LoVo (cell line): ENCODE measurements around the gene PRG2.
A peak's percentile ranks its signal among the peaks of the same experiment; 100 is the strongest.
"Not testable (repeated sequence)": the region's sequence is repeated elsewhere in the genome, so short reads cannot be mapped to it uniquely, and the experiment has no call there.

Source experiments
- DNase-seq: peaks from one replicate; pipeline ENCODE4 v3.0.0-alpha.2; 2016; ENCODE audit warnings: low spot score

PRG2 gene

DNA sequence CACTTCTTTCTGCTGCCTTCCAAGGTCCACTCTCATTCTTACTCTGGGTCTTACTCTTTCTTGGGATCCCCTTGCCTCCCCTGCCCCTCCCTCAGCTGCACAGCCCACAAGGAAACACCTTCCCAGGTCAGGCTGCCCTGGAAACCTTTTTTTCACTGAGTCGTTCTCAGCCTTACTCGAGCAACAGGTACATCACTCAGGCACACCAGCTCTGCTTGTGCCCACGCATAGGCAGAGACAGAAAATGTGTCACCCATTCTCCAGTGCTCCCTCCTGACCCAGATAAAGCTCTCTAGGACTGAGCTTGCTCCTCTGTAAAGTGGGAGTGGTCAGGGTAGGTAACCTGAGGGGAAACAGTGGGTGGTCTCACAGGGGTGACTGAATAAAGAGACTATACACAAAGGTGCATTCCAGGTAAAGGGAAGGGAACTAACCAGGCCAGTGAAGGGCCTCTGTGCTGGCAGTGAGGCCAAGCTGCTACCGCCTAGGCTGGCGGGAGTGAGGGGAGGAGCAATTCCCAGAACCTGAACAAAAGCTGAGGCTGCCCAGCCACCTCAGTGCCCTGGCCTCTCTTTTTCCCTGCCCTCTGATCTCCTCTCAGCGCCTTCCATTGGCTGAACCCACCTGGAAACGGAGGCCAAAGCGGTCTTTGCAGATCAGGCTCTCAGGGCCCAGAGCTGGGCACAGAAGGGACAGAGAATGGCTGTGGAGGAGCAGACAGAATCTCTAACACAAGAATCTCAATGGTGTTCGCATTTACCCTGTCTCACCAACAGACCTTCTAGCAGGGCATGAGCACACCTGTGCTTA, 25.4 kb downstream of the PRG2 start:
- DNase-seq = no peak

DNA sequence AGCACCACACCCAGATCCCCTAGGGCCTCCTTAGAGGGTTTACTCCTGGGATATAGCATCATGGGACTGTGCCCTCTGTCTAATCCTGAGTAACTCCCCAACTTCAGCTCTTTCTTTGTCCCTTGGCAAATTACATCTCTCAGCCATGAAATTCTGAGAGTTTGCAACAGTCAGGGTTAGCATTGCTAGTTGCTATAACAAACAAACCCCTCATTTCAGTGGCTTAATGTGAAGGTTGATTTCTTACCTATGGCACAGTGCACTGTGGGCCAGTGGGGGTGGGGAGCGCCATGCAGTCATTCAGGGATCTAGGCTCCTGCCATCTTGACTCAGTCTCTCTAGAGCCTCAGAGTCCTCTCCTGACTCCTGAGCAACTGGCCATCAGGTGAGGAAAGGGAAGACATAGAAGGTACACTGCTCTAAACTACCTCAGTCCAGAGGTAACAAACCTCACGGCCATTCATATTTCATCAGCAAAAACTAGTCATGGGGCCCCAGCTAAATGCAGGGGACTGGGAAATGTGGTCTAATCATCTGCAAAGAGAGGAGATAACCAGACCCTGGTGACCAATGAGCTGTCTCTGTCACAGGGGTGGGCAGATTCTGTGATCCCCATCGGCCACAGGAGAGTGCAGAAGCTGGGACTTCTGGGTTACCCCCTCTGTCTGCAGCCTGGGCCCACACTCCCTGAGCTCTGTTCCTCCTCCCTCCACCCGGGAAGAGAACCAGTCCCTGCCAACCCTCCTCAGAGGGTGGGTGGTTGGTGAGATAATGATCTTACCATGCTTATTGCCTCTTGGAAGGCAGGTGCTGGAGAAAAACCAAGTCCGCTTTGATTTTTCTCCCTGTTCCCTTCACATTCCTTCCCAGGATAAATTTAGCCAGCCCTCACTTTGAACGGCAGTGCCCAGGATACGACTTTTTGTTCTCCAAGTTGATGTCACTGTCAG, 27.0 kb downstream of the PRG2 start:
- no peak for DNase-seq

DNA sequence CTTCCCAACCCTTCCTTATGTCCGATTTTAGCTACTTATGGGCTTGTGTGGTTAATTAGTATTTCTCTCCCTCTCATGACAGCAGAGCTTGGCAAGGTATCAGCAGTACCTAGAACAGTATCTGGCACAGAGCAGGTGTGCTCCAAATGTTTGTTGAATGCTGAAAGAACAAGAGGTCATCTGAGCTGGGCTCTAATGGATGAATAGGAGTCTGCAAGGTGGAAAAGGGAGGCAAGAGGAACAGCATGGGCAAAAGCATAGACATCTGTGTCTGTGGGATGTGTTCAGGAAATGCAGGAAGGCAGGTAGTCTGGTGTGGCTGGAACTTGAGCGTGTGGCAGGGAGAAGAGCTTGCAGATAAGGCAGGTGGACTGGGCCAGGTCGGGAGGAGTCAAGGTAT, 28.5 kb downstream of the PRG2 start:
- no peak for DNase-seq

DNA sequence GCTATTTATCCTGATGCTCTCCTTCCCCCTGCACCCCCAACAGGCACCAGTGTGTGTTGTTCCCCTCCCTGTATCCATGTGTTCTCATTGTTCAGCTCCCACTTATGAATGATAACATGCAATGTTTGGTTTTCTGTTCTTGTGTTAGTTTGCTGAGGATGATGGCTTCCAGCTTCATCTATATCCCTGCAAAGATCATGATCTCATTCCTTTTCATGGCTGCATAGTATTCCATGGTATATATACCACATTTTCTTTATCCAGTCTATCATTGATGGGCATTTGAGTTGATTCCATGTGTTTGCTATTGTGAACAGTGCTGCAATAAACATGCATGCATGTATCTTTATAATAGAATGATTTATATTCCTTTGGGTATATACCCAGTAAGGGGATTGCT, 29.0 kb downstream of the PRG2 start:
- DNase-seq = not testable (repeated sequence)

DNA sequence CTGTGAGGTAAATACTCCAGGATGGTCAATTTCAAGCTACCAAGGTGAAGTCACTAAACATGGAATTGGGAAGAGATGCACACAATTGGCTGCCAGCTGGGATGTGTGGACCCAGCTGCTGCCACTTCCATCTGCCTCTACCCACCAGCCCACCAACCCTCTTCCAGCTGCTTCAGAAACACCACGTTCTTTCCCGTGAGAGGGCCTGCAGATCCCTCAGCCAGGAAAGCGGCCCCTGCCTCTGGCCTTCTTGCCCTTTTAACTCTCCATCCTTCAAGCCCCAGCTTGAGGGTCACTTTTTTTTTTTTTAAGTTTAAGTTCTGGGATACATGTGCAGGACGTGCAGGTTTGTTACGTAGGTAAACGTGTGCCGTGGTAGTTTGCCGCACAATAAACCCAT, 29.5 kb downstream of the PRG2 start:
- no peak for DNase-seq

DNA sequence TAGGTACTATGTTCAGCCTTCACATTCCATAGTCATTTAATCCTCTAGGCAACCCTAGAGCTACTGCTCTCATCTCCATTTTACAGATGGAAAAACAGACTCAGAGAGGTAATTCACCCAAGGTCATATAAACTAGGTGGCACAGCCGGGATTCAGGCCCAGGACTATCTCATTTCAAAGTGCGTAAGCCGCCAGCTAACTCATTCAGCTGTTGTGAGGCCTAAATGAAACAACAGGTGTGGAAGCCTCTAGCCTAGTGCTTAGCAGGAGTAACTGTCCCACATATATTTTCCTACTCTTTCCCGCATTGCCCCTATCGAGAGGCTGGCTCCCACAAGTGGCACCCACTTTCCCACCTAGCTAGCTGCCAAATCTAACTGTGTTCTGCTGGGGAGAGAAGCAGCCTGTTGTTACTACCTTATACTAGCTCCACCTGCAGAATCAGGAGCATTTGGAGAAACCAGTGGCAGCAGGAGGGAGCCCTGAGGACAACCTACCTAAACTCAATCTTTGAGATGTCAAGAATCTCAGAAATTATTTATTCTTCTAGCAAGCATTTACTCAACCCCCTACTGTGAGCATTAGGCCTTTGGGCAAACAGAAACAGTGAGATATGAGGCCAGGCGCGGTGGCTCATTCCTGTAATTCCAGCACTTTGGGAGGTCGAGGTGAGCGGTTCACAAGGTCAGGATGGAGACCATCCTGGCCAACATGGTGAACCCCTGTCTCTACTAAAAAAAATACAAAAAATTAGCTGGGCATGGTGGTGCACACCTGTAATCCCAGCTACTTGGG, 30.4 kb downstream of the PRG2 start:
- DNase-seq = no peak

DNA sequence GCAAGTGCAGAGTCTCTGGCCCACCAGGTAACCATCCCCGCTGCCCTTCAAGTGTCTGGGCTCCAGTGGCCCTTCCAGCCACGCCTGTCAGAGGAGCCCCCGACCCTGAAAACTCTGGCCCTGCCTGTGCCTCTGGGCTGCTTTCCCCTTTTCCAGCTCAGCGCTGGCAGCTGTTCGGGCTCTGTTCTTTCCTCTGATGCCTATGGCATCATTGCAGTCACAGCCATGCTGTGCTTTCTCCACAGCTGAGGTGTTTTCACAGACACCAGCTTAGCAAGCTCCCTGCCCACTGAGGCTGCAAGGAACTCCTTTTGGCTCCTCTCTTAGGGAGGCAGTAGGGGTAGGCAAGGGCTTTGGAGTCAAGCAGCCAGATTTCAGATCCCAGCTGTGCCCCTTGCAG, 31.1 kb downstream of the PRG2 start:
- DNase-seq = no peak

DNA sequence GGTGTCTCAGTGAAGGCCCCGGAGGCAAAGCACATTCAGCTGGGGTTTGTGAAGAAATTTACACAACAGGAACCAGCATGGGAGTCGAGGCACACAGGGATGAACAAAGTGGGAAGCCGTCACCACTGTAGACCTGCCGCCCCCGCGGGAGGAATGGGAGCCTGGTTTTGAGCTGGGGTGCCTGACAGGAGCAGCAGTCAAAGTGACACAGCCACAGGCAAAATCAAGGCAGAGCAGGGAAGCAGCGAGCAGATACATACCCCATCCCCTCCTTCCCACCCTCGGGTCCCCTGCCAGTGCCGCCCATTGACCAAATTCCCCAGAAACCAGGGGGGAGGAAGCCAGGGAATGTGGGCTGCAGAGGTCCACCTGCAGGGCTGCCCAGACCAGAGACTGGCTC, 31.5 kb downstream of the PRG2 start:
- DNase-seq = no peak

DNA sequence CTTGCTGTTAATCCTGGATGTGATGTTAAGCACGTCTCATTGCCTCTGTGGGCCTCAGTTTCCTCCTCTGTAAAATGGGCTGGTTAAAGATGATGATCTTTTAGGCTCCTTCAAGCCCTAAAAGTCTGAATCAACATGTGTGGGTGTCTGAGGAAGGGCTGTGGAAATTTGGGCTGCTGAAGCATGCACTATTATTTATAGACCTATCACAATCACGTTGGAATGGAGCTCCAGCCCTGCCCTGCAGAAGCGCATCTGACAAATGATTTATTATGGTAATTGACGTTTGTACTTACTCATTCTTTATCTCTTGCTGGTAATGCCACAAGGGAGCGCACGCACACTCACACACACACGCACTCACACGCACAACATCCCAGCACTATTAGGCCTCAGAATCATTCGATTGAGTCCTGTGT, 31.9 kb downstream of the PRG2 start:
- DNase-seq = no peak

DNA sequence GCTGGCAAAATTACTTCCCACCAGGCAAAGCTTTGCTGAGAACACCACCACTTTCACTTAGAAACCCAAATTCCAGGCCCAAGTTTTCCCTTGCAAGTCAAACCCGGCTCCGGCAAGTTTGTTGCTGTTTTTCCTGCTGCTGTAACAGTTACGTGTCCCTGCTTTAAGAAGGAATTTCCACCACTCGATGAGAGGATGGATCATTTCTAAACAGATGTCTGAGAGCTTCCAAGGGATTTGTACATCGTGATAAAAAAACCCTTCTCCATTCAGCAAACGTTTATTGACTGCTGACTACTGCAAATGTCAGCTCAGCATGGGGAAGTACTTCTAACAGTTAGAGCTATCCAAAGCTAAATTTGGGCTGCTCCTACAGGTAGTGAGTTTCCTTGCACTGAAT, 32.6 kb downstream of the PRG2 start:
- DNase-seq = no peak

DNA sequence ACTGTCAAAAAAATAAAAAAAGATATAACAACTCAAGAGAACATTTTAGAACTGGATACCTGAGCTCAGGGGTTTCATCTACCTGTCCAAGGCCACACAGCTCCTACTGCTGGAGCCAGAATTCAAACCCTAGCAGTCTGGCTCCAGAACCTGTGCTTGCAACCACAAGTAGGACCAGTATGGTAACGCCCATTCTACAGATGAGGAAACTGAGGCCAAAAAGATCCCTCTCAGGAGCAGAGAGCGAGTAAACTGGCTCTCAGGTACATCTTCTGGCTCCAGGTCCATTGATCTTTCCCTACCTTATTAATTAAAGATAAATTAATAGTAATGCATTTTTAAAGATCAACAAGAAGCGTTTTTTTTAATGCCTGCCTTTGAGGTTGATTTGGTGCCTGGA, 33.1 kb downstream of the PRG2 start:
- DNase-seq = no peak

DNA sequence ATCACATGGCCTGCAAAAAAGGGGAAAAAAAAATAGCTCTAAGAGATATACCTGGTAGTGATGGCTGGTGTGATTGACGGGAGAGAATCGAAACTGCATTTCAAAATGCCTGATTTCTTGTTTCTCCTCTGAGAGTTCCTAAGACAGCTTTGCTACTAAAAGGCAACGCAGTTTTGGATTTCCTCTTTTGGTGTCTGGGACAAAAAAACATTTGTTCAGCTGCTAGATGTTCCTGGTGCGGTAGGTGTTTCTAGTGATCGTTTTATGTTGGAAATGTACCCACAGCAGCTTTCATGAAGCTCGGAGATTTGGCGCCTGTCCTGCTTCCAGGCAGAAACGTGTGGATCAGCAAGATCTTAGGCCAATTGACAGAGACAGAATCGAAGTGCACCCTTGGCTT, 34.2 kb downstream of the PRG2 start:
- no peak for DNase-seq

DNA sequence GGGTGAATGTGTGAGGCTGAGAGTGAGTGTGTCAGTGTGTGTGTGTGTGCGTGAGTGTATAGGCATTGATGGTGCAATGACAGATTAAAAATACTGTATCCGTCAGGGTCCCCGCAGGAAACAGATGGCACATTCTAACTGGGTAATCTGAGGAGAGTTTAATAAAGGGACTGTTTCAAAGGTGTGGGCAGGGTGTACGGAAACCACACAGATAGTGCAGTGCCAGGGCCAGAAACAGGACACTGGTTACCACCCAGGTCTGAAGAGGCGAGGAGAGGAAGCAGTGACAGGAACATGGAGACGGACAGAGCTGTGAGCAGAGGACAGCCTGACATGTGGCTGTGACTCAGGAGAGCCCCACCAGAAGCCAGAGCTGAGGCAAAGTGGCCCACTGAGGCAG, 35.8 kb downstream of the PRG2 start:
- DNase-seq = no peak

DNA sequence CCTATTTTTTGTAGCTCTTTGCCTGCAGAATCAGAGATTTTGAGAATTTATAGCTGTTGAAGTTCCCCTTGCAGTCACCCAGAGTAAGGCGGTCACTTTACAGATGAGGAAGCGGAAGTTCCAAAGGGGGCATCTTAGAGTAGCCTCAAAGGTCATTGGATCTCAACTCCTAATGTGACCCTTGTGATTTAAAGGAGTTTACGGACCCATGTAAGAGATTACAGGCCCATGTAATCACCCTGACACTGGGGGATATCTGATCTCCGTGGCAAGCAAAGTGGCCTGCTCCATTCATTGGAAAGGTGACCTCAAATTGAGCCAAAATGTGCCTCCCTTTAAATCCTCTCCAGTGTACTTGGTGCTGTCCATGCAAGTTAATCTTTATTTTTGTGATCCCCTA, 36.6 kb downstream of the PRG2 start:
- no peak for DNase-seq

DNA sequence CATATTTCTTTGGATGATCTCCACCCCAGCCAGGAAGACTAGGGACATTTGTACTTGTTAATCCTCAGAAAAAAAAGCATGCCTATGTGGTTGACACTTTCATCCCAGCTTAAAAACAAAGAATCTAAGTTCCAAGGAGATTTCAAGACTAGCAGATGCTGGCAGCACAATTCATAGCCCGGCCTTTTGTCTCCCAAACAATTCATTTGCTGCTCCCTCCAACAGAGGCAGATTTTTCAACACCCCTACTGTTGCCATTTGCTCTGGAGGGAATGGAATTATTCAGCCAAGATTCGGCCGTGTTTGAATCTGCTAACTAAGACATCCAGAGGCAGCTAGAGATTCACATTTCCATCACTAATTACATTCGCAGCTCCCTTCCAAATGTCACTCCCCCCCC, 37.0 kb downstream of the PRG2 start:
- DNase-seq = no peak

DNA sequence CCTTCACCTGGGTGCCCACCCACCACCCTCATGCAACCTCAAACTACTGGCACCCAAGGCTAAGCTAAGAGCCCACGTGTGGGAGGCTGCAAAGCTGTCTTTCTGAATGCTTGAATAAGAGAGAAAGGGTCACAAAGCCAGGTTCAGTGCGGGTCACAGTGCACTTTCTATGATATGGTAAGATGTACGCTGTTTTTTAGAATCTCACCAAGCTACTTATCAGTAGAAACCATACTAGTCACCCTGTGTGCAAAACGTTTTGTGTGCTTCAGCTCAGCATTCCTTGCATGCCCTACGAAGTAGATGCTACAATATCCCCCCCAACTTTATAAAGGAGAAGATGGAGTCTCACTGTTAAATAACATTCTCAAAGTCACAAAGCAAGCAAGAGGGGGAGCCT, 37.4 kb downstream of the PRG2 start:
- DNase-seq = no peak

DNA sequence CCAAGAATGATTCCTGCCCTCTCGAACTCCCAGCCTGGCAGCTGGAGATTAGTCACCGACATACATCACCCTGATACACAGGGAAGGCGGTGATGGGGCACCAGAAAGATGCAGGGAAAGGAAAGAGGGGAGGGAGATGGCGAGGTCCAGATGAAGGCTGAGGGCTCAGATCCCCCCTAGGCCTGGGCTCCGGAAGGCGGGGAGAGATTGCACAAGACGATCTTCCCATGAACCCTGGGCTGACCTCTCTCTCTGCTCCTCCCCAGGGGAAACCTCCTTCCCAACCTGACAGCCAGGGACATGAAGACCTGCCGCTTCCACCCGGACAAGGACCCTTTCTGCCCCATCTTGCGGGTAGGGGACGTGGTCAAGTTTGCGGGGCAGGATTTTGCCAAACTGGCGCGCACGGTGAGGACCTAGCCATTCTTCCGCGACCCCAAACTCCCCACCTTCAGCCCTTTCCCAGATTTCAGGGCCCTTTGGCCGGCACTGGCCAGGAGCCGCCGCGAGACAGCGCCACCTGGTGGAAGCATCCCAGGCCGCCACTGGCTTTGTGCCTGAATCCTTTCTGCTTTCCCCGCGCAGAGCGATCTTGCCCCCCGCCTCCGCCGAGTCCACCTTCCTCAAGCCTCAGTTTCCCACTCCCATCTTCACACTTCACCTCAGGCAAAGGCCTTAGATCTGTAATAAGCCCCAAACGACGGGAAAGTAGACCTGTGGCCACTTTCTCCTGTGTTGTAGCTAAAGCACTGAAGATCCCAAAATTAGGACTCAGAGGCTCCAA, 40.8 kb downstream of the PRG2 start:
- peak; percentile 55 for DNase-seq

DNA sequence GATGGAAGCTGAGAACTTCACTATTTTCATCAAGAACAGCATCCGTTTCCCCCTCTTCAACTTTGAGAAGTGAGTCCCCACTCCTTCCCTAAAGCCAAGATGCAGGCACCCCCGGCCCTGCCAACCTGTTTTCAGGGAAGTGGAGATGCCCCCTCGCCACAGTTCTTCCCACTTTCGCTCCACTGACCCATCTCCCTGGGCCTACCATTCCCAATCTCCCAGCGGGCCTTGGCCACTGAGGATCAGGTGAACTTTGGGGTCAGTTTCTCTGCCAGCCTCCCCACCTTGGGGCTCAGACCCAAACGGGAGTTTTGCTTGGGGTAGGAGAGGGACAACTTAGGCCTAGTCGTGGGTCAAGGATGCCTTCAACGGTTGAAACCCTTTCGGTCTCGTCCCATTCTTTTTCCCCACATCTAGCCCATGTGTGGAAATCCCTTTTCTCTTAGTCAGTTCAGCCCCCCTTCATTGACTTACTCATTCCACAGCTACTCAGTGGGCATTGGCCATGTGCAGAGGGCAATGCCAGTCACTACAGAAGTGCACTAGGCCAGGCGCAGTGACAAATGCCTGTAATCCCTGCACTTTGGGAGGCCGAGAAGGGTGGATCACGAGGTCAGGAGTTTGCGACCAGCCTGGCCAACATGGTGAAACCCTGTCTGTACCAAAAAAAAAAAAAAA, 41.7 kb downstream of the PRG2 start:
- DNase-seq = no peak

DNA sequence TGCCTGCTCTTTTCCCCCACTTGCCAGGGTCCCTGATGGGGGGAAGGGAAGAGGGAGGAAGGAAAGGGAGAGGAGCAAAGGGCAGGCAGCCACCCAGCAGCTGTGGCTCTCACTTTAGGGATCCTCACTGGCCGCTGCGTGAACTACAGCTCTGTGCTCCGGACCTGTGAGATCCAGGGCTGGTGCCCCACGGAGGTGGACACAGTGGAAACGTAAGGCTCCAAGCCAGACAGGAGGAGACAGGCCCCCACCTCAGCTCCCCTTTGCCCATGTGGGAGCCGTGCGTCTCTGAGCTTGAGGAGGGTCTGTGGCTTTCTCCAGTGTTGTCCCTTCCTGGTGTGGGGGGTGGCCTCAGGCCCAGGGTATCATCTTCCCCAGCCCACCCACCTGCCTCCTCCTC, 42.4 kb downstream of the PRG2 start:
- no peak for DNase-seq

DNA sequence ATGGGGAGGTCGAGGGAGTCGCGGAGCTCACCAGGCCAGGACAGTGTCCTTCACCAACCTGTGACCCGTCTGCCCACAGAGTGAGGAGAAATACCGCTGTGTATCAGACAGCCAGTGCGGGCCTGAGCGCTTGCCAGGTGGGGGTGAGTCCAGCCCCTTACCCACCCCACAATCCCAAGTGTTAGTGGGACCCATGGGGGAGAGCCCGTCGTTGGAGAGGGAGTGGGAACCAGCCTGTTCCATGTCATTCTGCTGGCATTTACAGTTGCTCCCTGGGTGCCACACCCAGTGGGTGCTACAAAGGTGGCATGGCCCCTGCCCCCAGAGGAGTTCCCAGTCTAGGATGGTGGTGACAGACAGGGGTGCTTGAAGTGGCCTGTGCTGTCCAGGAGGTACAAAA, 43.1 kb downstream of the PRG2 start:
- no peak for DNase-seq

DNA sequence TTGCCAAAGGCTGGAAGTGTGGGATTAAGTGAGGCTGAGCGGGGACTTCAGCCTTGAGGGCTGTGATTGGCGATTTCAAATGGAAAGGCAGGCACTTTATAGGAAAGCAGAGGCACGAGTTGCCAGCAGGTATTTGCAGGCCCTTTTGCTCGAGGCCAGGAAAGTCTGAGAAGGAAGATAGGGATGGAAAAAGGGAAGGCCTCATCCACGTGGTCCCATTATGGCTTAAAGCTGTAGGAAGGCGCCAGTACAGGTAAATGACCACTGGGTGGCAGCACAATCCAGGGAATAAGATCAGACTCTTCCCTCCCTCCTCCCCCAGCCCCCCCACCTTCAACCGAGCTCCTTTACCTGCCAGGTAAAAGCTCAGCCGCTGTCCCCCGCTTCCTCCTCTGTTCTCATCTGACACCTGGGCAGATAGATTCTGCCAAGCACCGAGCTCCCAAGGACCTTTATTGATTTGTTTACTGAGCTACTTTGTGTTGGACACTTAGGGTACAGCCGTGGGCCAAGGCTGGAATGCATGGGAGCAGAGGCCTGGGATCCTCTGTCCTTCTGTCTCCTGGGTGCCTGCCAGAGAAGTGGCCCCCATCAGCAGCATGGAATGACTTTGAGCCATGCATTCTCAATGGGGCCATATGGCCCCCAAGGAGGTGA, 44.8 kb downstream of the PRG2 start:
- DNase-seq = peak; percentile 80
